22Rv1 (cell line): Measurements from ENCODE around the gene CAMTA1.
A peak's percentile ranks its signal among the peaks of the same experiment; 100 is the strongest.

Experiments used
- H3K27ac ChIP-seq: fragments of 450-650 bp; 2 replicates; pipeline ENCODE4 v1.5.1; 2017
- CTCF ChIP-seq: fragments of 450-650 bp; IDR thresholded peaks from 2 replicates; pipeline ENCODE4 v1.5.1; 2017; ENCODE audit warnings: mild to moderate bottlenecking
- ZFX ChIP-seq: fragments of 450-650 bp; IDR thresholded peaks from 2 replicates; pipeline ENCODE4 v1.6.1; 2017; ENCODE audit warnings: antibody characterized with exemption, borderline replicate concordance

The CAMTA1 gene

GRCh38 chr1:7052701-7053100, 267.4 kb downstream of the CAMTA1 start:
- TF ChIP-seq ZFX (no peak), CTCF (no peak)
- H3K27ac ChIP-seq = no peak overlapping the region

- H3K27ac ChIP-seq = no peak overlapping the region
- TF ChIP-seq CTCF (no peak), ZFX (no peak)
These were observed 275.5 kb downstream of the CAMTA1 start for GRCh38 chr1:7060745-7061144.

- TF ChIP-seq CTCF = no peak
- TF ChIP-seq ZFX = no peak
These were observed 277.2 kb downstream of the CAMTA1 start for GRCh38 chr1:7062346-7063061.

GRCh38 chr1:7063981-7064380, 278.7 kb downstream of the CAMTA1 start:
- TF ChIP-seq CTCF (no peak), ZFX (no peak)
- no peak overlapping the region for H3K27ac ChIP-seq

More at GRCh38 chr1:7062346-7063061, 277.2 kb downstream of the CAMTA1 start:
- no peak overlapping the region for H3K27ac ChIP-seq

GRCh38 chr1:7068552-7068951, 283.3 kb downstream of the CAMTA1 start:
- no peak overlapping the region for H3K27ac ChIP-seq
- TF ChIP-seq CTCF (no peak), ZFX (no peak)

- TF ChIP-seq ZFX = no peak
- no peak for TF ChIP-seq CTCF
- H3K27ac ChIP-seq = no peak overlapping the region
These were observed 284.7 kb downstream of the CAMTA1 start for GRCh38 chr1:7069931-7070330.

- H3K27ac ChIP-seq = no peak overlapping the region
- TF ChIP-seq CTCF = peak; percentile 93
- TF ChIP-seq ZFX = no peak
These were observed 285.3 kb downstream of the CAMTA1 start for GRCh38 chr1:7070389-7071029.
